K562 (cell line): Measurements from ENCODE around the gene MYBPC3. TPM values are rescaled to one million over a fixed set of nuclear protein-coding genes. Genes with fewer than 3 reads are reported as not detected.

Experiments
- CBFA2T2 ChIP-seq: fragments of 450-650 bp; conservative IDR thresholded peaks from 2 replicates; pipeline ENCODE4 v1.6.1; 2017; ENCODE audit warnings: mild to moderate bottlenecking
- CBX1 ChIP-seq: sonication (generic); IDR thresholded peaks from 2 replicates; pipeline ENCODE4 v1.6.1; 2016; ENCODE audit warnings: antibody characterized with exemption, low read depth, mild to moderate bottlenecking
- GABPB2 ChIP-seq: fragments of 250-450 bp; sonication (Bioruptor Pico); conservative IDR thresholded peaks from 2 replicates; pipeline ENCODE4 v1.5.1; 2021; ENCODE audit warnings: mild to moderate bottlenecking
- HMGN3 ChIP-seq: IDR thresholded peaks from 2 replicates; pipeline ENCODE4 v1.6.1; 2011; ENCODE audit warnings: borderline replicate concordance, low read depth, mild to moderate bottlenecking, mixed read lengths, low read length; ENCODE audit not compliant: insufficient read length; ENCODE audit errors: extremely low read depth
- NBN ChIP-seq: fragments of 450-650 bp; IDR thresholded peaks from 2 replicates; pipeline ENCODE4 v1.6.1; 2016; ENCODE audit warnings: low read depth, mild to moderate bottlenecking
- NFRKB ChIP-seq: fragments of 450-650 bp; IDR thresholded peaks from 2 replicates; pipeline ENCODE4 v1.6.1; 2016; ENCODE audit warnings: low read depth
- RFX1 ChIP-seq: fragments of 450-650 bp; IDR thresholded peaks from 2 replicates; pipeline ENCODE4 v1.6.1; 2016; ENCODE audit warnings: mild to moderate bottlenecking, moderate library complexity
- SIRT6 ChIP-seq: IDR thresholded peaks from one replicate; pipeline ENCODE4 v1.6.1; 2012; ENCODE audit warnings: low read depth, mild to moderate bottlenecking, control low read depth, inconsistent platforms, low read length, moderate library complexity
- SMARCA4 ChIP-seq: fragments of 450-650 bp; IDR thresholded peaks from 2 replicates; pipeline ENCODE4 v1.6.1; 2016
- TCF3 ChIP-seq: sonication (generic); formaldehyde crosslinking; IDR thresholded peaks from 2 replicates; pipeline ENCODE4 v1.4.0; 2020; ENCODE audit warnings: mild to moderate bottlenecking, missing genetic modification reagents
- U2AF1 ChIP-seq: fragments of 200-400 bp; formaldehyde crosslinking; optimal IDR thresholded peaks from 2 replicates; pipeline ENCODE3; 2017; ENCODE audit warnings: mild to moderate bottlenecking, low read depth, low read length, moderate library complexity
- U2AF2 ChIP-seq: fragments of 200-400 bp; formaldehyde crosslinking; optimal IDR thresholded peaks from 2 replicates; pipeline ENCODE3; 2017; ENCODE audit warnings: low read depth, mild to moderate bottlenecking, low read length
- ZNF217 ChIP-seq: sonication (generic); formaldehyde crosslinking; IDR thresholded peaks from 2 replicates; pipeline ENCODE4 v1.8.0; 2022; ENCODE audit warnings: mild to moderate bottlenecking, missing genetic modification reagents
- polyA plus RNA-seq, 8 experiments: library from polyadenylated mRNA; depleted of rRNA in 4 of 8; stranded (reverse) in 5 of 8; unstranded in 3 of 8; fragments of >200 nt; fragmentation: Nextera tagmentation in 2 of 8; fragmentation: Illumina TruSeq in 1 of 8; extraction: Ambion mirVana in 2 of 8; extraction: Trizol in 1 of 8; gene quantifications; 2 replicates each; pipeline versions ENCODE4 v1.2.1 to v1.2.3, GENCODE V29; 2011 to 2014; ENCODE audit warnings: inconsistent platforms in 1 of 8, missing spikeins in 1 of 8
- total RNA-seq, 7 experiments: library from RNA; depleted of rRNA in 6 of 7; stranded (reverse); fragments of >200 nt in 6 of 7; fragmentation: Illumina TruSeq in 2 of 7; extraction: Trizol in 2 of 7; gene quantifications; 2 replicates each; pipeline versions ENCODE4 v1.2.1 to v1.2.3, GENCODE V29; 2011 to 2021; ENCODE audit warnings: low replicate concordance in 1 of 7
- TF ChIP-seq, protein P1 (sequence below): sonication (generic); formaldehyde crosslinking; IDR thresholded peaks from 2 replicates; pipeline ENCODE4 v1.8.1; 2022; ENCODE audit warnings: missing genetic modification reagents
- TF ChIP-seq, protein P2 (sequence below): IDR thresholded peaks from 2 replicates; pipeline ENCODE4 v1.6.1; 2012; ENCODE audit warnings: low read depth, low read length, improper control_type of control experiment, borderline replicate concordance
- TF ChIP-seq, protein P3 (sequence below), 2 experiments: fragments of 450-650 bp in 1 of 2; sonication (generic) in 1 of 2; formaldehyde crosslinking in 1 of 2; IDR thresholded peaks in 1 of 2; conservative IDR thresholded peaks in 1 of 2; 2 replicates each; pipeline versions ENCODE4 v1.6.1 to v1.8.1; 2016 to 2023; ENCODE audit warnings: mild to moderate bottlenecking in 2 of 2, moderate library complexity in 2 of 2, inconsistent platforms in 1 of 2, missing genetic modification reagents in 1 of 2
- TF ChIP-seq, protein P4 (sequence below): fragments of 450-650 bp; IDR thresholded peaks from 2 replicates; pipeline ENCODE4 v1.6.1; 2018; ENCODE audit not compliant: partially characterized antibody
- TF ChIP-seq, protein P5 (sequence below): fragments of 450-650 bp; IDR thresholded peaks from 2 replicates; pipeline ENCODE4 v1.6.1; 2014; ENCODE audit warnings: low read depth, mild to moderate bottlenecking, moderate library complexity, borderline replicate concordance

The MYBPC3 gene
- total and polyA plus RNA-seq, 9 of the 15 experiments (the other 6 are each of a cell fraction or from before 2014, with no cell fraction given): 0.01 TPM; not detected in 8

DNA sequence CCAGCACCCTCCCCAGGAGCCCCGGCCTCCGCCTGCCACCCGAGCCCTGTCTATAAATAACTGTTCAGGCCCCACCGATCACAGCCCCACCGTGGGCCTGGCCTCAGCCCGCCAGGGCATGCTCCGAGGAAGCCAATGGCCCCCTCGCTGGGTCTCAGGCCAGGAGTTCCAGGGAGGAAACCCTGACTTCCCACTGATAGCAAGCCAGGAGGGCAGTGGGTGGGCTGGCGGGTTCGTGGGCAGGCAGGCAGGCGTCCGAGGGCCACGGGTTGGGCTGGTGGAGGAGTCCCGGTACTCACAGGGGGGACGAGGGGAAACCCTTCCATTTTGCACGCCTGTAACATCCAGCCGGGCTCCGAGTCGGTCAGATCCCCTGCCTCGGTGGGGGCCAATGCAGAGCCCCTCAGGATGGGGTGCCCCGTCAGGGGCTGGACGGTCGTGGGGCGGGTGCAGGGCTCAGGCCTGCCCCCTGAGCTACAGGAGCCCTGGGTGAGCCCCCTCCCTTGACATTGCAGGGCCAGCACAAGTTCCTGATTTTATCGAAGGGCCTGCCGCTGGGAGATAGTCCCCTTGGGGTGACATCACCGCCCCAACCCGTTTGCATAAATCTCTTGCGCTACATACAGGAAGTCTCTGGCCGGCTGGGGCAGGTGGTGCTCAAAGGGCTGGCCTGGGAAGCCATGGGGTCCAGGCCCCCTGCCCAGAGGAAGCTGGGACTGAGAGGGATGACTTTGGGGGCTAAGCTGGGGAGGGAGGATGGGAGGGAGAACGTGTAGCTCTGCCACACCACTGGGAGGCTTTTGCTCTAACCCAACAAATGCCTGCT, 25.7 kb upstream of the MYBPC3 start, which contains the start of gene SPI1 (continued):
- TF ChIP-seq SIRT6: no peak
- TF ChIP-seq, protein P1, sequence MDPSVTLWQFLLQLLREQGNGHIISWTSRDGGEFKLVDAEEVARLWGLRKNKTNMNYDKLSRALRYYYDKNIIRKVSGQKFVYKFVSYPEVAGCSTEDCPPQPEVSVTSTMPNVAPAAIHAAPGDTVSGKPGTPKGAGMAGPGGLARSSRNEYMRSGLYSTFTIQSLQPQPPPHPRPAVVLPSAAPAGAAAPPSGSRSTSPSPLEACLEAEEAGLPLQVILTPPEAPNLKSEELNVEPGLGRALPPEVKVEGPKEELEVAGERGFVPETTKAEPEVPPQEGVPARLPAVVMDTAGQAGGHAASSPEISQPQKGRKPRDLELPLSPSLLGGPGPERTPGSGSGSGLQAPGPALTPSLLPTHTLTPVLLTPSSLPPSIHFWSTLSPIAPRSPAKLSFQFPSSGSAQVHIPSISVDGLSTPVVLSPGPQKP (CRISPR knock-in tag): no peak
- TF ChIP-seq NFRKB: peak; percentile 62; the same call in 1 of the 2 replicates
- TF ChIP-seq NBN: 0 out of 2 replicates have a peak, but pooled peaks have one; percentile 31
- TF ChIP-seq SMARCA4: peak; percentile 95
- no peak for TF ChIP-seq RFX1
- TF ChIP-seq TCF3 (CRISPR knock-in tag): peak; percentile 96
- TF ChIP-seq, protein P2, sequence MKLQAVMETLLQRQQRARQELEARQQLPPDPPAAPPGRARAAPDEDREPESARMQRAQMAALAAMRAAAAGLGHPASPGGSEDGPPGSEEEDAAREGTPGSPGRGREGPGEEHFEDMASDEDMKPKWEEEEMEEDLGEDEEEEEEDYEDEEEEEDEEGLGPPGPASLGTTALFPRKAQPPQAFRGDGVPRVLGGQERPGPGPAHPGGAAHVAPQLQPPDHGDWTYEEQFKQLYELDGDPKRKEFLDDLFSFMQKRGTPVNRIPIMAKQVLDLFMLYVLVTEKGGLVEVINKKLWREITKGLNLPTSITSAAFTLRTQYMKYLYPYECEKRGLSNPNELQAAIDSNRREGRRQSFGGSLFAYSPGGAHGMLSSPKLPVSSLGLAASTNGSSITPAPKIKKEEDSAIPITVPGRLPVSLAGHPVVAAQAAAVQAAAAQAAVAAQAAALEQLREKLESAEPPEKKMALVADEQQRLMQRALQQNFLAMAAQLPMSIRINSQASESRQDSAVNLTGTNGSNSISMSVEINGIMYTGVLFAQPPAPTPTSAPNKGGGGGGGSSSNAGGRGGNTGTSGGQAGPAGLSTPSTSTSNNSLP: no peak
- no peak for TF ChIP-seq GABPB2 (CRISPR knock-in tag)
- TF ChIP-seq CBX1: no peak
- no peak for TF ChIP-seq ZNF217 (CRISPR knock-in tag)
- TF ChIP-seq, protein P3, sequence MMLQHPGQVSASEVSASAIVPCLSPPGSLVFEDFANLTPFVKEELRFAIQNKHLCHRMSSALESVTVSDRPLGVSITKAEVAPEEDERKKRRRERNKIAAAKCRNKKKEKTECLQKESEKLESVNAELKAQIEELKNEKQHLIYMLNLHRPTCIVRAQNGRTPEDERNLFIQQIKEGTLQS (IDR thresholded peaks at IDR 0.05): peak; percentile 99
- TF ChIP-seq, protein P3 (CRISPR knock-in tag; conservative IDR thresholded peaks at IDR 0.05): peak; percentile 98
- TF ChIP-seq U2AF2: no peak
- peak; percentile 97 for TF ChIP-seq HMGN3
- TF ChIP-seq, protein P4, sequence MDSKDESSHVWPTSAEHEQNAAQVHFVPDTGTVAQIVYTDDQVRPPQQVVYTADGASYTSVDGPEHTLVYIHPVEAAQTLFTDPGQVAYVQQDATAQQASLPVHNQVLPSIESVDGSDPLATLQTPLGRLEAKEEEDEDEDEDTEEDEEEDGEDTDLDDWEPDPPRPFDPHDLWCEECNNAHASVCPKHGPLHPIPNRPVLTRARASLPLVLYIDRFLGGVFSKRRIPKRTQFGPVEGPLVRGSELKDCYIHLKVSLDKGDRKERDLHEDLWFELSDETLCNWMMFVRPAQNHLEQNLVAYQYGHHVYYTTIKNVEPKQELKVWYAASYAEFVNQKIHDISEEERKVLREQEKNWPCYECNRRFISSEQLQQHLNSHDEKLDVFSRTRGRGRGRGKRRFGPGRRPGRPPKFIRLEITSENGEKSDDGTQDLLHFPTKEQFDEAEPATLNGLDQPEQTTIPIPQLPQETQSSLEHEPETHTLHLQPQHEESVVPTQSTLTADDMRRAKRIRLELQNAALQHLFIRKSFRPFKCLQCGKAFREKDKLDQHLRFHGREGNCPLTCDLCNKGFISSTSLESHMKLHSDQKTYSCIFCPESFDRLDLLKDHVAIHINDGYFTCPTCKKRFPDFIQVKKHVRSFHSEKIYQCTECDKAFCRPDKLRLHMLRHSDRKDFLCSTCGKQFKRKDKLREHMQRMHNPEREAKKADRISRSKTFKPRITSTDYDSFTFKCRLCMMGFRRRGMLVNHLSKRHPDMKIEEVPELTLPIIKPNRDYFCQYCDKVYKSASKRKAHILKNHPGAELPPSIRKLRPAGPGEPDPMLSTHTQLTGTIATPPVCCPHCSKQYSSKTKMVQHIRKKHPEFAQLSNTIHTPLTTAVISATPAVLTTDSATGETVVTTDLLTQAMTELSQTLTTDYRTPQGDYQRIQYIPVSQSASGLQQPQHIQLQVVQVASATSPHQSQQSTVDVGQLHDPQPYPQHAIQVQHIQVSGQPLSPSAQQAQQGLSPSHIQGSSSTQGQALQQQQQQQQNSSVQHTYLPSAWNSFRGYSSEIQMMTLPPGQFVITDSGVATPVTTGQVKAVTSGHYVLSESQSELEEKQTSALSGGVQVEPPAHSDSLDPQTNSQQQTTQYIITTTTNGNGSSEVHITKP: peak; percentile 96
- TF ChIP-seq CBFA2T2: peak; percentile 82
- TF ChIP-seq U2AF1: no peak
- TF ChIP-seq, protein P5, sequence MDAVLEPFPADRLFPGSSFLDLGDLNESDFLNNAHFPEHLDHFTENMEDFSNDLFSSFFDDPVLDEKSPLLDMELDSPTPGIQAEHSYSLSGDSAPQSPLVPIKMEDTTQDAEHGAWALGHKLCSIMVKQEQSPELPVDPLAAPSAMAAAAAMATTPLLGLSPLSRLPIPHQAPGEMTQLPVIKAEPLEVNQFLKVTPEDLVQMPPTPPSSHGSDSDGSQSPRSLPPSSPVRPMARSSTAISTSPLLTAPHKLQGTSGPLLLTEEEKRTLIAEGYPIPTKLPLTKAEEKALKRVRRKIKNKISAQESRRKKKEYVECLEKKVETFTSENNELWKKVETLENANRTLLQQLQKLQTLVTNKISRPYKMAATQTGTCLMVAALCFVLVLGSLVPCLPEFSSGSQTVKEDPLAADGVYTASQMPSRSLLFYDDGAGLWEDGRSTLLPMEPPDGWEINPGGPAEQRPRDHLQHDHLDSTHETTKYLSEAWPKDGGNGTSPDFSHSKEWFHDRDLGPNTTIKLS: peak; percentile 24; the same call in 1 of the 2 replicates
